HepG2 (cell line): ENCODE data around the gene CEP63. TPM values are rescaled to one million over a fixed set of nuclear protein-coding genes. Genes with fewer than 3 reads are reported as not detected.
A peak's percentile ranks its signal among the peaks of the same experiment; 100 is the strongest.

Experiments
- ATAC-seq: fragments of 200-7000 bp; cut with Tn5 transposase; 3 replicates; pipeline ENCODE4 v1.9.1; 2020; ENCODE audit warnings: mild to moderate bottlenecking, moderate library complexity
- BruUV-seq: library from RNA; stranded (reverse); fragments of 400-500 nt; replicated peaks from 2 replicates; lab custom pipeline; 2021; lab: Mats Ljungman, UMichigan
- CTCF ChIA-PET: fragments of 300-600 bp; formaldehyde crosslinking; extraction: SDS; loops from one replicate; lab custom pipeline; 2021; ENCODE audit warnings: low total read pairs, inconsistent platforms, low intra/inter-chr PET ratio; lab: Yijun Ruan, JAX
- POLR2A ChIA-PET: fragments of 350-600 bp; sonication (Branson Sonifier 250); formaldehyde crosslinking; loops from one replicate; lab custom pipeline; 2020; ENCODE audit warnings: antibody characterized with exemption, inconsistent platforms; lab: Yijun Ruan, JAX
- DNase-seq: peaks from one replicate; pipeline ENCODE4 v3.0.0-alpha.2; 2015; ENCODE audit warnings: low spot score
- FAIRE-seq: peaks from 3 replicates; lab custom pipeline; 2011; peaks lifted over from hg19 to GRCh38; lab: Jason Lieb, UNC
- H2AFZ ChIP-seq: one replicate; pipeline ENCODE4 v1.6.1; 2011; ENCODE audit warnings: low read length, inconsistent platforms
- H3K27ac ChIP-seq: fragments of 300-600 bp; 3 replicates; pipeline ENCODE4 v1.8.0; 2011; ENCODE audit warnings: mixed run types, mild to moderate bottlenecking, mixed read lengths, low read length, inconsistent platforms; ENCODE audit not compliant: insufficient read depth; ENCODE audit errors: extremely low read length
- H3K27me3 ChIP-seq, 2 experiments: fragments of 200-600 bp in 1 of 2; 2 replicates in 1 of 2; 3 replicates in 1 of 2; pipeline versions ENCODE4 v1.6.0 to v1.8.0; 2011; ENCODE audit warnings: low read length in 2 of 2, mild to moderate bottlenecking in 2 of 2, moderate library complexity in 2 of 2, inconsistent platforms in 1 of 2; ENCODE audit not compliant: insufficient read depth in 2 of 2, control insufficient read depth in 1 of 2
- H3K36me3 ChIP-seq, 2 experiments: fragments of 200-600 bp in 1 of 2; replicated peaks in 1 of 2; 2 replicates in 1 of 2; 3 replicates in 1 of 2; pipeline versions ENCODE4 v1.5.1 to v1.8.0; 2011; ENCODE audit warnings: low read length in 2 of 2, inconsistent platforms in 1 of 2; ENCODE audit not compliant: insufficient read depth in 2 of 2, control insufficient read depth in 1 of 2
- H3K4me1 ChIP-seq: 2 replicates; pipeline ENCODE4 v1.5.1; 2012; ENCODE audit warnings: low read length, inconsistent platforms; ENCODE audit not compliant: insufficient read depth
- H3K4me2 ChIP-seq: 2 replicates; pipeline ENCODE4 v1.6.0; 2011; ENCODE audit warnings: low read depth, low read length, inconsistent platforms
- H3K4me3 ChIP-seq, 3 experiments: fragments of 200-600 bp in 1 of 3; sonication (generic), shearing (Covaris generic) in 1 of 3; replicated peaks in 1 of 3; 2 replicates each; pipeline ENCODE4 v1.5.1; 2011 to 2016; ENCODE audit warnings: low read length in 3 of 3, inconsistent platforms in 2 of 3, low read depth in 2 of 3, mild to moderate bottlenecking in 2 of 3, control low read depth in 1 of 3, mixed read lengths in 1 of 3; ENCODE audit not compliant: insufficient read depth in 1 of 3
- H3K79me2 ChIP-seq: one replicate; pipeline ENCODE4 v1.6.1; 2011; ENCODE audit warnings: low read length, inconsistent platforms; ENCODE audit not compliant: insufficient read depth
- H3K9ac ChIP-seq: 2 replicates; pipeline ENCODE4 v1.6.0; 2011; ENCODE audit warnings: mild to moderate bottlenecking, low read depth, low read length, inconsistent platforms; ENCODE audit not compliant: insufficient read depth
- H3K9me3 ChIP-seq: 2 replicates; pipeline ENCODE4 v1.5.1; 2012; ENCODE audit warnings: mild to moderate bottlenecking, low read length
- H4K20me1 ChIP-seq: 2 replicates; pipeline ENCODE4 v1.6.0; 2011; ENCODE audit warnings: inconsistent platforms, mild to moderate bottlenecking, low read length, moderate library complexity; ENCODE audit not compliant: insufficient read depth
- ARHGAP35 ChIP-seq: sonication (generic); formaldehyde crosslinking; IDR thresholded peaks from 2 replicates; pipeline ENCODE4 v1.9.0; 2022; ENCODE audit warnings: mild to moderate bottlenecking, inconsistent platforms, moderate library complexity, missing genetic modification reagents, borderline replicate concordance
- HNF1B ChIP-seq: sonication (generic); formaldehyde crosslinking; IDR thresholded peaks from 2 replicates; pipeline ENCODE4 v1.5.1; 2020; ENCODE audit warnings: mild to moderate bottlenecking, moderate library complexity, missing genetic modification reagents
- HOMEZ ChIP-seq: IDR thresholded peaks from 2 replicates; pipeline ENCODE4 v1.6.1; 2016; ENCODE audit warnings: low read depth
- KLF13 ChIP-seq: sonication (generic); formaldehyde crosslinking; IDR thresholded peaks from 2 replicates; pipeline ENCODE4 v1.4.0; 2020; ENCODE audit warnings: mild to moderate bottlenecking, missing genetic modification reagents
- MXI1 ChIP-seq: IDR thresholded peaks from 3 replicates; pipeline ENCODE4 v1.6.1; 2012; ENCODE audit warnings: low read depth, low read length, inconsistent platforms, borderline replicate concordance
- TEF ChIP-seq: sonication (generic); formaldehyde crosslinking; IDR thresholded peaks from 2 replicates; pipeline ENCODE4 v1.5.0; 2020; ENCODE audit warnings: missing genetic modification reagents
- TIGD3 ChIP-seq: sonication (generic); formaldehyde crosslinking; IDR thresholded peaks from 2 replicates; pipeline ENCODE4 v1.5.1; 2020; ENCODE audit warnings: mild to moderate bottlenecking, missing genetic modification reagents, borderline replicate concordance
- ZNF224 ChIP-seq: sonication (generic); formaldehyde crosslinking; IDR thresholded peaks from 2 replicates; pipeline ENCODE4 v1.5.0; 2020; ENCODE audit warnings: mild to moderate bottlenecking, missing genetic modification reagents
- ZNF431 ChIP-seq: sonication (generic); formaldehyde crosslinking; IDR thresholded peaks from 2 replicates; pipeline ENCODE4 v1.9.0; 2022; ENCODE audit warnings: missing genetic modification reagents, low read depth, mild to moderate bottlenecking, borderline replicate concordance
- ZNF770 ChIP-seq: sonication (generic); formaldehyde crosslinking; IDR thresholded peaks from 2 replicates; pipeline ENCODE4 v1.5.0; 2020; ENCODE audit warnings: mild to moderate bottlenecking, missing genetic modification reagents
- WGBS: methylation state at CpG from one replicate; pipeline ENCODE4 v1.1.6; 2017; ENCODE audit warnings: low lambda C conversion rate; 5-methylcytosine and 5-hydroxymethylcytosine counted together
- in situ Hi-C: cut with HindIII; loops from 2 replicates; pipeline ENCODE4 v1.10.0; 2017; ENCODE audit warnings: low pct_unique_long_range_greater_than_20kb; ENCODE audit not compliant: extremely low pct_ligation_motif_present
- intact Hi-C: fragments of 100-400 bp; cut with micrococcal nuclease; formaldehyde crosslinking; loops from one replicate; pipeline ENCODE4 v1.10.0; 2022; ENCODE audit not compliant: unreplicated experiment
- polyA plus RNA-seq, 8 experiments: library from polyadenylated mRNA; depleted of rRNA in 3 of 8; stranded (reverse) in 7 of 8; unstranded in 1 of 8; fragments of >200 nt; fragmentation: Illumina TruSeq in 4 of 8; extraction: Trizol in 4 of 8; gene quantifications; 2 replicates each; pipeline versions ENCODE4 v1.2.1 to v1.2.3, GENCODE V29; 2011 to 2016; ENCODE audit warnings: low read depth in 4 of 8, missing spikeins in 1 of 8, mixed read lengths in 1 of 8; ENCODE audit not compliant: insufficient read depth in 1 of 8
- total RNA-seq, 5 experiments: library from RNA; depleted of rRNA; stranded (reverse); fragments of >200 nt; fragmentation: Illumina TruSeq; extraction: Trizol; gene quantifications; 2 replicates each; pipeline ENCODE4 v1.2.3, GENCODE V29; 2016; ENCODE audit warnings: low read depth in 1 of 5

Gene CEP63
- total and polyA plus RNA-seq, 2 of the 13 experiments (the other 11 are each of a cell fraction or from before 2014, with no cell fraction given), result 7.2 to 18.4 TPM

- Histone ChIP-seq H3K4me2 (no peak overlapping the region), H2AFZ (no peak overlapping the region), H3K27ac (peak overlapping the region; percentile 17), H3K79me2 (no peaks in the 10 kb centered on the region), H3K4me3 (no peak overlapping the region), H3K9me3 (no peaks in the 10 kb centered on the region), H3K4me1 (peaks cover 30% of the 10 kb centered on the region), H3K36me3 (peaks cover 5 to 57% of the 10 kb centered on the region in 2 experiments), H3K27me3 (no peaks in the 10 kb centered on the region), H3K9ac (no peak overlapping the region), H4K20me1 (no peaks in the 10 kb centered on the region)
- ChIA-PET CTCF (interaction anchor here (2.1 kb wide), 1 partner anchor 169 kb away, joined by 9 read pairs; no protein-coding TSS in a partner anchor), POLR2A (interaction anchor here (1.3 kb wide), 1 partner anchor 103 kb away, joined by 3 read pairs; the partner anchor contains the start of gene AMOTL2)
- intact Hi-C loops (no loop called here), in situ Hi-C loops (loop anchor here (5.0 to 10.0 kb wide), 2 partner anchors 106 to 263 kb away; partner anchors contain the start of gene AMOTL2)
- TF ChIP-seq TEF (CRISPR knock-in tag) (no peak), ZNF431 (CRISPR knock-in tag) (no peak)
- WGBS, result 61% methylated on average over 2 of the region's 2 CpGs
- TSS peak; percentile 22 for BruUV-seq
- DNase-seq (no peak), FAIRE-seq (no peak), ATAC-seq (no peak)
Measured at GRCh38 chr3:134477938-134478337, 7.9 kb upstream of the CEP63 start.

- Histone ChIP-seq H3K27me3 (no peaks in the 10 kb centered on the region), H3K4me2 (no peak overlapping the region), H3K4me3 (no peak overlapping the region), H3K79me2 (peaks cover 18% of the 10 kb centered on the region), H2AFZ (no peak overlapping the region), H4K20me1 (no peaks in the 10 kb centered on the region), H3K36me3 (peaks cover 5 to 59% of the 10 kb centered on the region in 2 experiments), H3K4me1 (peaks cover 33% of the 10 kb centered on the region), H3K27ac (no peak overlapping the region), H3K9me3 (no peaks in the 10 kb centered on the region), H3K9ac (no peak overlapping the region)
- no peak for FAIRE-seq
- BruUV-seq, result no TSS peak
- ChIA-PET CTCF (no interaction called here), POLR2A (no interaction called here)
- in situ Hi-C loops, result no loop called here
- ATAC-seq, result no peak
- DNase-seq, result no peak
- intact Hi-C loops, result no loop called here
- 100% methylated on average over 2 of the region's 3 CpGs for WGBS
- TF ChIP-seq TIGD3, result no peak
- TF ChIP-seq ZNF770 (CRISPR knock-in tag), result no peak
- no peak for TF ChIP-seq HNF1B (CRISPR knock-in tag)
- TF ChIP-seq KLF13 (CRISPR knock-in tag), result no peak
- no peak for TF ChIP-seq HOMEZ (CRISPR knock-in tag)
- no peak for TF ChIP-seq ZNF224 (CRISPR knock-in tag)
- no peak for TF ChIP-seq MXI1
- TF ChIP-seq ARHGAP35 (CRISPR knock-in tag), result no peak
Measured at GRCh38 chr3:134480546-134480945, 5.3 kb upstream of the CEP63 start.
